Lower leg skin (tissue), 3 donors: ENCODE results near the gene FBXL13.

Experiments used
- CTCF ChIP-seq, 3 donors: fragments of 450-650 bp; IDR thresholded peaks; one replicate each; pipeline ENCODE4 v1.5.1; 2016; ENCODE audit warnings: antibody characterized with exemption in 3 of 3, mild to moderate bottlenecking in 3 of 3, moderate library complexity in 2 of 3
- POLR2A ChIP-seq, 2 donors: fragments of 450-650 bp; IDR thresholded peaks; one replicate each; pipeline ENCODE4 v1.6.1; 2016 to 2017; ENCODE audit warnings: antibody characterized with exemption in 2 of 2, mild to moderate bottlenecking in 1 of 2, moderate library complexity in 1 of 2

- TF ChIP-seq CTCF (IDR thresholded peaks at IDR 0.05) (no peak), POLR2A (IDR thresholded peaks at IDR 0.05) (no peak)
Measured at GRCh38 chr7:102933763-102934162, 140.8 kb downstream of the FBXL13 start.
